ENCODE data around the gene SYF2. TPM values are rescaled to one million over a fixed set of nuclear protein-coding genes. Genes with fewer than 3 reads are reported as not detected.

The SYF2 gene
- total and polyA plus RNA-seq, 2 of the 13 experiments (the other 11 are each of a cell fraction or from before 2014, with no cell fraction given) = 17.8 to 34.1 TPM

- TF ChIP-seq ZBTB39 (CRISPR knock-in tag; IDR thresholded peaks at IDR 0.05) (no peak), ZNF33B (CRISPR knock-in tag; IDR thresholded peaks at IDR 0.05) (0 out of 2 replicates have a peak, but pooled peaks have one; percentile 42), FOXC1 (CRISPR knock-in tag; IDR thresholded peaks at IDR 0.05; ENCODE audit: borderline replicate concordance) (peak; percentile 83), SETDB1 (CRISPR knock-in tag; IDR thresholded peaks at IDR 0.05; ENCODE audit: borderline replicate concordance) (no peak), FIP1L1 (IDR thresholded peaks at IDR 0.05; ENCODE audit: borderline replicate concordance, insufficient read depth, low read depth, low read length) (peak; percentile 95), SP1 (IDR thresholded peaks at IDR 0.05) (no peak), SP1 (CRISPR knock-in tag; IDR thresholded peaks at IDR 0.05) (no peak), ARNT2 (CRISPR knock-in tag; IDR thresholded peaks at IDR 0.05; ENCODE audit: low read depth) (peak; percentile 66), ZNF275 (CRISPR knock-in tag; IDR thresholded peaks at IDR 0.05; ENCODE audit: borderline replicate concordance) (peak; percentile 50; the same call in 1 of the 2 replicates), HNF1A (IDR thresholded peaks at IDR 0.05; ENCODE audit: low read depth) (no peak), HNF1A (CRISPR knock-in tag; IDR thresholded peaks at IDR 0.05; ENCODE audit: borderline replicate concordance) (peak; percentile 55; the same call in 1 of the 2 replicates), POLR2AphosphoS2 (IDR thresholded peaks at IDR 0.05; ENCODE audit: low read depth, low read length) (no peak), GTF3A (CRISPR knock-in tag; conservative IDR thresholded peaks at IDR 0.05) (no peak), KLF13 (CRISPR knock-in tag; IDR thresholded peaks at IDR 0.05) (no peak), YY1 (IDR thresholded peaks at IDR 0.05; ENCODE audit: insufficient read depth, insufficient replicate concordance, low read depth, low read length) (peak; percentile 38)
Observed at GRCh38 chr1:25239681-25240541, 7.6 kb upstream of the SYF2 start (continued).

All from HepG2 (cell line).